Measurements from ENCODE around the gene SDK2. TPM values are rescaled to one million over a fixed set of nuclear protein-coding genes. Genes with fewer than 3 reads are reported as not detected.

The SDK2 gene
- total RNA-seq, 1 donor from 2014 or later: 11.2 TPM

DNA sequence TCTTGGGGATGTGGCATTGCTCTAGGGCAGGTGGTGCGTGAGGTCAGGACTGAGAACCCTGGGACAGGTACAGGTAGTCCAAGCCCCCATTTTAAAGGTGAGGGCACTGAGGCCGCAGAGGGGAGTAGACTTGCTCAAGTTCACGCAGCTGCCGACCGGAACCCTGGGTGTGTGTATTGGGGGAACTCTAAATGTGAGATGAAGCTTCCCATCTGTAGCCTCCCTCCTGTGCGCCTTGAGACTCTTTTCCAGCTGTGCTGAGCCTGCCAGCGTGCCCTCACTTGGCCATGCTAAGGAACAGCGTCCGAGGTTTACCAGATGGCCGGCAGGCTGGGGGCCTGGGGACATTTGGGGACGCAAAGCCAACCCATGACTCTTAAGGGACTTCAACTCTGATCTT lies 253.4 kb downstream of the SDK2 start:
- H3K9me3 Mint-ChIP-seq (ENCODE audit: unreplicated experiment): no peaks in the 10 kb centered on the region
- H3K27me3 Mint-ChIP-seq (ENCODE audit: low read depth, unreplicated experiment): peaks cover 13% of the 10 kb centered on the region
- Histone ChIP-seq H3K27ac (ENCODE audit: low read depth, low read length) (no peak overlapping the region), H3K9ac (ENCODE audit: low read length) (no peak overlapping the region), H3K4me2 (ENCODE audit: low read length) (no peak overlapping the region), H4K20me1 (ENCODE audit: insufficient read depth, low read length) (no peaks in the 10 kb centered on the region), H3K27me3 (ENCODE audit: insufficient read depth, low read length) (no peaks in the 10 kb centered on the region), H2AFZ (ENCODE audit: low read depth, low read length) (no peak overlapping the region), H3K4me3 (ENCODE audit: insufficient read depth, low read depth, low read length) (no peak overlapping the region), H3K4me1 (ENCODE audit: insufficient read depth, low read length) (no peaks in the 10 kb centered on the region), H3K36me3 (ENCODE audit: insufficient read depth, low read length) (no peaks in the 10 kb centered on the region), H3K79me2 (ENCODE audit: insufficient read depth, low read length) (no peaks in the 10 kb centered on the region), H3K9me3 (ENCODE audit: insufficient read depth, low read depth, low read length) (no peaks in the 10 kb centered on the region)
- no peak overlapping the region for H3K4me3 Mint-ChIP-seq (ENCODE audit: unreplicated experiment)
- H3K27ac Mint-ChIP-seq (ENCODE audit: unreplicated experiment): no peak overlapping the region
- H3K36me3 Mint-ChIP-seq (ENCODE audit: low read depth, unreplicated experiment): peaks cover 8% of the 10 kb centered on the region
- no peak for FAIRE-seq
- peaks cover 2% of the 10 kb centered on the region for H3K4me1 Mint-ChIP-seq (ENCODE audit: low read depth, unreplicated experiment)
- DNase-seq (ENCODE audit: low read depth): no peak
- no peak for TF ChIP-seq CTCF (IDR thresholded peaks at IDR 0.05; ENCODE audit: insufficient read depth, low read depth, low read length)
- no peak for TF ChIP-seq EZH2 (IDR thresholded peaks at IDR 0.05; ENCODE audit: insufficient read depth, low read length)

- Histone ChIP-seq H3K27ac (ENCODE audit: low read depth, low read length) (no peak overlapping the region), H3K4me1 (ENCODE audit: insufficient read depth, low read length) (no peaks in the 10 kb centered on the region), H3K9me3 (ENCODE audit: insufficient read depth, low read depth, low read length) (no peaks in the 10 kb centered on the region), H3K9ac (ENCODE audit: low read length) (no peak overlapping the region), H3K36me3 (ENCODE audit: insufficient read depth, low read length) (no peaks in the 10 kb centered on the region), H3K79me2 (ENCODE audit: insufficient read depth, low read length) (no peaks in the 10 kb centered on the region), H2AFZ (ENCODE audit: low read depth, low read length) (no peak overlapping the region), H3K4me3 (ENCODE audit: insufficient read depth, low read depth, low read length) (no peak overlapping the region), H3K27me3 (ENCODE audit: insufficient read depth, low read length) (peaks cover 3% of the 10 kb centered on the region), H3K4me2 (ENCODE audit: low read length) (no peak overlapping the region), H4K20me1 (ENCODE audit: insufficient read depth, low read length) (no peaks in the 10 kb centered on the region)
- no peak for DNase-seq (ENCODE audit: low read depth)
- Mint-ChIP-seq H3K36me3 (ENCODE audit: low read depth, unreplicated experiment) (peaks cover 13% of the 10 kb centered on the region), H3K4me1 (ENCODE audit: low read depth, unreplicated experiment) (peaks cover 2% of the 10 kb centered on the region), H3K4me3 (ENCODE audit: unreplicated experiment) (no peak overlapping the region), H3K9me3 (ENCODE audit: unreplicated experiment) (no peaks in the 10 kb centered on the region), H3K27ac (ENCODE audit: unreplicated experiment) (no peak overlapping the region), H3K27me3 (ENCODE audit: low read depth, unreplicated experiment) (peaks cover 18% of the 10 kb centered on the region)
- FAIRE-seq: no peak
- TF ChIP-seq CTCF (IDR thresholded peaks at IDR 0.05; ENCODE audit: insufficient read depth, low read depth, low read length) (no peak), EZH2 (IDR thresholded peaks at IDR 0.05; ENCODE audit: insufficient read depth, low read length) (no peak)
Measured at GRCh38 chr17:73390221-73390620, 254.0 kb downstream of the SDK2 start.

DNA sequence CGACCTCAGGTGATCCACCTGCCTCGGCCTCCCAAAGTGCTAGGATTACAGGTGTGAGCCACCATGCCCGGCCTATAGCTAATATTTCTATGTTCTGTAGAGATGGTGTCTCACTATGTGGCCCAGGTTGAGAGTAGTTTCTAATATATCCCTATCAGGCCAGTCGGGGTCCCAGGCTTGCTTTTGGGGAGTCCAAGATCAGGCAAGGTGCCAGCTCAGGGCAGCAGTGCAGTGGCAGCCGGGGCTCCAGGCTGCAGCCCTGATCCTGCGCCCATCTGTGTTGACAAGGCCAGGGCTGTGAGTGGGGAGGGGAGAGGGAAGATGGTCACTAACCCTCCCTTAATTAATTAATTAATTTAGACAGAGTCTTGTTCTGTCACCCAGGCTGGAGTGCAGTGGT lies 254.8 kb downstream of the SDK2 start:
- Histone ChIP-seq H3K36me3 (ENCODE audit: insufficient read depth, low read length) (no peaks in the 10 kb centered on the region), H3K4me2 (ENCODE audit: low read length) (no peak overlapping the region), H3K9ac (ENCODE audit: low read length) (no peak overlapping the region), H3K79me2 (ENCODE audit: insufficient read depth, low read length) (no peaks in the 10 kb centered on the region), H3K27me3 (ENCODE audit: insufficient read depth, low read length) (peaks cover 3% of the 10 kb centered on the region), H2AFZ (ENCODE audit: low read depth, low read length) (no peak overlapping the region), H3K27ac (ENCODE audit: low read depth, low read length) (no peak overlapping the region), H3K9me3 (ENCODE audit: insufficient read depth, low read depth, low read length) (no peaks in the 10 kb centered on the region), H3K4me3 (ENCODE audit: insufficient read depth, low read depth, low read length) (no peak overlapping the region), H4K20me1 (ENCODE audit: insufficient read depth, low read length) (no peaks in the 10 kb centered on the region), H3K4me1 (ENCODE audit: insufficient read depth, low read length) (no peaks in the 10 kb centered on the region)
- DNase-seq (ENCODE audit: low read depth) (no peak), FAIRE-seq (no peak)
- peaks cover 20% of the 10 kb centered on the region for H3K27me3 Mint-ChIP-seq (ENCODE audit: low read depth, unreplicated experiment)
- peaks cover 2% of the 10 kb centered on the region for H3K4me1 Mint-ChIP-seq (ENCODE audit: low read depth, unreplicated experiment)
- TF ChIP-seq CTCF (IDR thresholded peaks at IDR 0.05; ENCODE audit: insufficient read depth, low read depth, low read length): no peak
- TF ChIP-seq EZH2 (IDR thresholded peaks at IDR 0.05; ENCODE audit: insufficient read depth, low read length): no peak
- no peak overlapping the region for H3K4me3 Mint-ChIP-seq (ENCODE audit: unreplicated experiment)
- no peak overlapping the region for H3K27ac Mint-ChIP-seq (ENCODE audit: unreplicated experiment)
- peaks cover 19% of the 10 kb centered on the region for H3K36me3 Mint-ChIP-seq (ENCODE audit: low read depth, unreplicated experiment)
- no peaks in the 10 kb centered on the region for H3K9me3 Mint-ChIP-seq (ENCODE audit: unreplicated experiment)
